DMS 273 (cell line): Measurements from ENCODE around the gene INSIG1.
A peak's percentile ranks its signal among the peaks of the same experiment; 100 is the strongest.

Source experiments
- DNase-seq: peaks from one replicate; lab custom pipeline; 2025; ENCODE audit not compliant: unreplicated experiment; lab: John Stamatoyannopoulos, UW

INSIG1 gene

GRCh38 chr7:155324918-155325235 lies 27.2 kb downstream of the INSIG1 start:
- DNase-seq: no peak

GRCh38 chr7:155326385-155326784 lies 28.7 kb downstream of the INSIG1 start:
- DNase-seq: no peak

- DNase-seq: no peak
Measured at GRCh38 chr7:155327590-155328320, 30.1 kb downstream of the INSIG1 start.

DNA sequence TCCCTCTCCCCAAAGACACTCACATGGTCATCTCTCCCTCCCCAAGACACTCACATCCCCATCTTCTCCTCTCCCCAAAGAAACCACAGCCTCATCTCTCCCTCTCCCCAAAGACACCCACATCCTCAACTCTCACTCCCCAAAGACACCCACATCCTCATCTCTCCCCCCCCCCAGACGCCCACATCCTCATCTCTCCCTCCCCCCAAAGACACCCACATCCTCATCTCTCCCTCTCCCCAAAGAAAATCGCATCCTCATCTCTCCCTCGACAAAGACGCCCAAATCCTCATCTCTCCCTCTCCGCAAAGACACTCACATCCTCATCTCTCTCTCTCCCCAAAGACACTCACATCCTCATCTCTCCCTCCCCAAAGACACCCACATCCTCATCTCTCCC lies 31.5 kb downstream of the INSIG1 start:
- DNase-seq: no peak

DNA sequence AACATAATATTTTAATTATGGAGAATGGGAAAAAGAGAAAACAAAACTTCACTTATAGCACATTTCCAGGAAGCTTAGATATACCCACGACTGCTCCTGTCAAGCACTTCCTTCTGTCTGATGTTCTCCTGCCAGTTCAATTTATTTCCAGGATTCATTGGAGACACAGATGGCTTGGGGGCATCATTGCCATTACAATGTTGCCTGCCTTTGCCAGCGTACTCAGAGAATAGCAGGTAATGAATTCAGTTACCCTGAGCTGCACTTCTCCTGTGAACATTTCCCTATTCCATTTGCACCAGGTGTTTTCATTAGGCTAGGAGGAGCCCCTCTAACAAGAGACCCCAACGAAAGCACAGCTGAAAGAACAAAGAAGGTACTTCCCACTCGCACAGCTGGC lies 33.7 kb downstream of the INSIG1 start:
- DNase-seq: no peak

DNA sequence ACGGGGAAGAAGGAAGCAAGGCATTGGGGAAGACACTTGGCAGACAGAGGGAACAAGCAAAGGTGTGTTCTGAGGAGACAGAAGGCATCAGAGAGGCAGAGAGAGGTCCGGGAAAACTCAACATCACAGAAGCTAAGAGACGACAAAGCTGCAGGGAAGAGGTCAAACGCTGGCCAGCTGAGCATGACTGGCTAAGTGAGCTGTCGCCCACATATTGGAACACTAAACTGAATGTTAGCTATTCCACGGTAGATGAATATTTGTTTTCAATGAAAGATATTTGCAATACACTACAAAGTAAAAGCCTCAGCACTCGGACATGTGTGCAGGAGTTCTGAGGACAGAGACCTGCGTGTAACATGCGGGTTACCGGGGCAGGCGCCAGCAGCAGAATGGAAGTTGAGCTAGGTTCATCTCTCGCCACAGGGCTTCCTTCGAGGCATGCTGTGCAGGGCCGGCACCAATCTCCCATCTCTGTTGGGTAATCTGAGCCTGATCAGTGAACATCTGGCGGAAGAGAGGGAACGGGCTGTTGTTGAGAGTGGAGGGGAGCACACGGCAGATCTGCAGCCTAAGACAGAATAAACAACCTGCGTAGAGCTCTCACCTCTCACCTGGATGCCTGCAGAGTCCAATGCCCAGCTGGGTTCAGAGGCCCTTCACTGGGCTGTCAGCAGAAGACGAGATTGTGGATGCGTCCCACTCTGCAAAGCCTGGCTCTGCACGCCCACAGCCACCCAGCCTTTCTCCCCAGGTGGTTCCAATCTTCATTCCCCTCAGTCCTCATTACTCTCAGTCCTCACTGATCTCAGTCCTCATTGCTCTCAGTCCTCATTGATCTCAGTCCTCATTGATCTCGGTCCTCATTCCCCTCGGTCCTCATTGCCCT lies 35.9 kb downstream of the INSIG1 start:
- peak; percentile 77 for DNase-seq

DNA sequence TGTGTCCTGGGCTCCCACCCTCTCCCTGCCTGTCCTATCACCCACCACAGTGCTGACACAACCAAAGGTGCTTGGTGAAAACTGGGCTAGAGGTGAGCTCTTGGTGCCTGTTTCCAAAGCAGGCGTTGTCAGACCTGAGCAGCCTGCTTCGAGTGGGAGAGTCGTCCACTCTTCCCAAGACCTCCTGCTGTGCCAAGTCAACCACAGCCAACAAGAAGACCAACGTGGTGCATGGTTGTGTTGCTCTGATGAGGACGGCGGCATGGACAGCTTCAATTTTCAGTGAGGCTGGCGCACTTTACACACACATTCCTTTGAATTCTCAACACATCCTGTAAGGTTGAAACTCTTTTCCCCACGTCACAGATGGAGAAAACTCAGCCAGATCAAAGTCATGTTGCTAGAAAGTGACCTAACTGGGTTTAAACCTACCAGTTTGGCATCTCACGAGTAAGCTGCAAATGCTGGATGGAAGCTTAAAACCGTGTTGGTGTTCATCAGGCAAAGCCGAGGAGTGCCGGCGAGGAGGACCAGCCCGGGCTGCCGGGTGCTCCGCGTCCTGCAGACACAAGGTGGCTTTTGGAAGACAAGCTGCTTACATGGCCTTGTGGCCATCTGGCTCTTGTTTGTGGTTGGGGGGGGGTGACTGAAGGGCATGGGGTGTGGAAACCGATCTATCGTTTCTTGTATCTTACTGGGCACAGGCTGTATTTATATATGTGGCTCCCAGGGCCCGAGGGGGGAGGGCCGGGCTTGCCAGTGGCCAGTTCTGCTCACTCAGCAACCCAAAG lies 39.3 kb downstream of the INSIG1 start:
- DNase-seq: peak; percentile 51

DNA sequence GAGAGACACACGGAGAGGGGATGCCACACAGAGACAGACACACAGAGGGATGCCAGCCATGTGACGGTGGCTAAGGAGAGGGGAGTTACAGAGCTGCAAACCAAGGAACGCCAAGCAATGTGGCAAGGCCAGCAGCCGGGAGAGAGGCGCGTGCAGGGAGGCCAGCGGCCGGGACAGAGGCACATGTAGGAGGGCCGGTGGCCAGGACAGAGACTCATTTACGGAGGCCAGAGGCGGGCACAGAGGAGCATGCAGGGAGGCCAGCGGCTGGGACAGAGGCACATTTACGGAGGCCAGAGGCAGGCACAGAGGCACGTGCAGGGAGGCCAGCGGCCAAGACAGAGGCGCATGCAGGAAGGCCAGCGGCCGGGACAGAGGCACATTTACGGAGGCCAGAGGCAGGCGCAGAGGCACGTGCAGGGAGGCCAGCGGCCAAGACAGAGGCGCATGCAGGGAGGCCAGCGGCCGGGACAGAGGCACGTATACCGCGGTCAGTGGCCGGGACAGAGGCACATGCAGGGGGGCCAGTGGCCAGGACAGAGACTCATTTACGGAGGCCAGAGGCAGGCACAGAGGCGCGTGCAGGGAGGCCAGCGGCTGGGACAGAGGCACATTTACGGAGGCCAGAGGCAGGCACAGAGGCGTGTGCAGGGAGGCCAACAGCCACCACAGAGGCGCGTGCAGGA lies 40.4 kb downstream of the INSIG1 start:
- no peak for DNase-seq

GRCh38 chr7:155338632-155339320 lies 41.1 kb downstream of the INSIG1 start:
- DNase-seq: no peak

- no peak for DNase-seq
Measured at GRCh38 chr7:155339474-155339873, 41.8 kb downstream of the INSIG1 start.

DNA sequence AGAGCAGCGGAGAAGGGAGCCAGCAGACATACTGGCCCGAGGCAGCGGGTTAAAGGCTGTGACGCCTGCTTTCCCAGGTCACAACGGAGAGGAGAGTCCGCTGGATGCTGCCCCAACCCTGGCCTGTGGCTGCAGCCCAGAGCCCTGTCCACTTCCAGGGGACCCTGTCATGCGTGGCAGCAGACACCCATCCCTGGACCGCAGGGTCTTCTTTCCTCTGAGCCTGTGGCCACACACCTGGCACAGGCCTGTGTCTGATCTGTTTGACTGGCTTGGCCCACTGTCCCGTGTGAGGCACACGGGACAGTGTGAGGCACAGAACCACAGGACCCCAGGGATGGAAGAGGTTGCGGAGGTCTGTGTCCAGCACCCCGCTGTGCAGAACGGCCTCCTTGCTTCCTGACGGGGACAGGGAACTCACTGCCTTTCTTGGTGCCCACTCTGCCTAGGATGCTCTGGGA lies 42.4 kb downstream of the INSIG1 start:
- DNase-seq: no peak

- DNase-seq: no peak
Measured at GRCh38 chr7:155340721-155341120, 43.0 kb downstream of the INSIG1 start.

DNA sequence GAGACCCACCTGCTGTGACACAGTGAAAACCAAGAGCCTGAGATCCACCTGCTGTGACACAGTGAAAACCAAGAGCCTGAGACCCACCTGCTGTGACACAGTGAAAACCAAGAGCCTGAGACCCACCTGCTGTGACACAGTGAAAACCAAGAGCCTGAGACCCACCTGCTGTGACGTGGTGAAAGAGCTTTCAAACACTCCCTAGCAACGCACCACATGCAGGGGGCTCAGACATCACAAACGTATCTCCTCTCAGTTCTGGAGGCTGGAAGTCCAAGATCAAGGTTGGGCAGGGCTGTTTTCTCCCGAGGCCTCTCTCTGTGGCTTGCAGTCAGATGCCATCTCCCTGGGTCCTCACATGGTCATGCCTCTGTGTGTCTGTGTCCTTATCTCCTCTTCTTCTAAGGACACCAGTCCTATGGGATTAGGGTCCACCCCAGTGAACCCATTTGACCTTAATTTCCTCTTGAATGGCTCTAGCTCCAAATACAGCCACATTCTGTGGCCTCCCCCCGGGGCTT lies 43.8 kb downstream of the INSIG1 start:
- no peak for DNase-seq

DNA sequence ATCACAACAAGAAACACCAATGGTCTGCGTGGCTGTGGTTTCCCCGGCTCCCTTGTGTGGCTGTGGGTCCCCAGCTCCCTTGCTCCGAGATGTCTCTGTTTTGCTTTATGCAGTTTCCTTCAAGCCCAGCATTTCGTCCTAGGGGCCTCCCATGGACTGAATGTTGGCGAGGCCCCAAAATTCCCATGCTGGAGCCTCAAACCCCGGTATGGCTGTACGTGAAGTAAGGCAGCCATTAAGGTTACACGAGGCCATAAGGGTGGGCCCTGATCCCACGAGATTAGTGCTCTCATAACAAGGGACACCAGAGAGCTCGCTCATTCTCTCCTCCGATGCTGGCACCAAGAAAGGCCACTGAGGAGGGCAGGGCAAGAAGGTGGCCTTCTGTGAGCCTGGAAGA lies 44.6 kb downstream of the INSIG1 start:
- DNase-seq: no peak

GRCh38 chr7:155343150-155343549 lies 45.5 kb downstream of the INSIG1 start:
- DNase-seq: no peak

- no peak for DNase-seq
Measured at GRCh38 chr7:155343661-155344121, 46.0 kb downstream of the INSIG1 start.

DNA sequence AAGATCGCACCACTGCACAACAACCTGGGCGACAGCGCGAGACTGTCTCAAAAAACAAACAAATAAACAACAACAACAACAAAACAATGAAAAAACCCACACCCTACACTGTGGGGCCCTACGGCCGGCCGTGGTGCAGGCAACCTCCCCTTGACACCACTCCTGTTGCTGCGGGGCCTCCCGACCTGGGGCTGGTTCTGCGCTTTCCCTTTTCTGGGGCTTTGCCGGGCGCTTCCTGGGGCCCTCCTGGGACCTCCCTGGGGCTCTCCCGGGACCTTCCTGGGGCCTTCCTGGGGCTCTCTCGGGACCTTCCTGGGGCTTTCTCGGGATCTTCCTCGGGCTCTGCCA lies 46.6 kb downstream of the INSIG1 start:
- DNase-seq: no peak

DNA sequence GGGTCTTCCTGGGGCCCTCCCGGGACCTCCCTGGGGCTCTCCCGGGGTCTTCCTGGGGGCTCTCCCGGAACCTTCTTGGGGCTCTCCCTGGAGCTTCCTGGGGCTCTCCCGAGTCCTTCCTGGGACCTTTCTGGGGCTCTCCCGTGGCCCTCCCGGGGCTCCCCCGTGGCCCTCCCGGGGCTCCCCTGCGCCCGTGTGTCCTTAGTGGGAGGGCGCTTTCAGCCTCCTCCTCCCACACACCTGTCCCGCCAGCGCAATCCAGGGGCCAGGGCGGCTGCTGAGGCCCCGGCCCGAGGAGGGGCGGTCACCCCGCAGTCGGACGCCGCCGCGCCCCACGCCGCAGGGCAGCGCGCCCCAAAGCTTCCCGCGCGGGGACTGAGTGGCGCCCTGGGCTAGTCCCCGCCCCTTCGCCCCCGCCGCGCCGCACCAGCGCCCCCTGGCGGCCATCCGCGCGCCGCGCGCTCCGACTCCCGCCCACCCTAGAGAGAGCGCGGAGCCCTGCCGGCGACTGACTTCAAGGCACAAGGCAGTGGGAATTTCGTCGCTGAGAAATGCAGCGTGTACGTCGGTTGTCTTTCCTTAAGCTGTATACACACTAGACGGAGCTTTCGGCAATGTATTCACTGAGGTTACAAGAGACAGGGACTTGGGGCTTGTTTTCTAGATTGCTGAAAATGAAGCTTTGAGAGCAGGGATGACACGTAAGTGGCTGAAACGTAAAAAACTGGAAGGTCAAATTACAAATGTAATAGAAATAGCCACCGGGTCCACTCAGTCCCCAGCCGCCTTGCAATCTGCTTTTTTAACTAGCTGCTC lies 47.1 kb downstream of the INSIG1 start:
- peak; percentile 95 for DNase-seq

DNA sequence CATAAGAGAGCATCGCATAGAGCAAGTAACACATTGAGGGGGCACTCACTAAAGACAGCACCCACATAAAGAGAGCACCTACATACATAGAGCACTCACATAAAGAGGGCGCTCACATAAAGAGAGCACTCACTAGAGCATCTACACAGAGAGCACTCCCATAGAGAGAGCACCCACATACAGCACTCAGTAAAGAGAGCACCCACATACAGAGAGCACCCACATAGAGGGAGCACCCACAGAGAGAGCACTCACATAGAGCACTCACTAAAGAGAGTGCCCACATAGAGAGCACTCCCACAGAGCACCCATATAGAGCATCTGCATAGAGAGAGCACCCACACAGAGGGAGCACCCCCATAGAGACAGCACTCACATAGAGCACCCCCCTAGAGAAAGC lies 47.8 kb downstream of the INSIG1 start:
- DNase-seq: no peak
